GM12878 (cell line): Measurements from ENCODE around the gene HSP90AB1. TPM values are rescaled to one million over a fixed set of nuclear protein-coding genes. Genes with fewer than 3 reads are reported as not detected.
A peak's percentile ranks its signal among the peaks of the same experiment; 100 is the strongest.

Experiments
- ATAC-seq: fragments of 200-7000 bp; cut with Tn5 transposase; 3 replicates; pipeline ENCODE4 v1.9.1; 2020; ENCODE audit warnings: mild to moderate bottlenecking, moderate library complexity
- BruUV-seq: library from RNA; stranded (reverse); fragments of 400-500 nt; replicated peaks from 2 replicates; lab custom pipeline; 2021; lab: Mats Ljungman, UMichigan
- CTCF ChIA-PET: fragments of 300-600 bp; sonication (Branson Sonifier 250); formaldehyde crosslinking; extraction: SDS; loops from one replicate; lab custom pipeline; 2021; ENCODE audit warnings: inconsistent platforms; lab: Yijun Ruan, JAX
- POLR2A ChIA-PET: fragments of 350-600 bp; formaldehyde crosslinking; extraction: SDS; loops from one replicate; lab custom pipeline; 2021; ENCODE audit warnings: inconsistent platforms; lab: Charles Lee
- RAD21 ChIA-PET: fragments of 300-600 bp; sonication (Branson Sonifier 250); formaldehyde crosslinking; loops from one replicate; lab custom pipeline; 2023; ENCODE audit warnings: antibody characterized with exemption; ENCODE audit not compliant: unreplicated experiment; lab: Charles Lee
- SMC1A ChIA-PET: fragments of 300-600 bp; sonication (Branson Sonifier 250); formaldehyde crosslinking; loops from one replicate; lab custom pipeline; 2023; ENCODE audit not compliant: unreplicated experiment, uncharacterized antibody; lab: Charles Lee
- DNase-seq: peaks from one replicate; pipeline ENCODE4 v3.0.0-alpha.2; 2011; ENCODE audit warnings: low read depth, low spot score
- FAIRE-seq: peaks from 3 replicates; lab custom pipeline; 2011; peaks lifted over from hg19 to GRCh38; lab: Jason Lieb, UNC
- H2AFZ ChIP-seq: 2 replicates; pipeline ENCODE4 v1.6.0; 2011; ENCODE audit warnings: low read depth, low read length, control low read depth; ENCODE audit not compliant: control insufficient read depth
- H3K27ac ChIP-seq: 2 replicates; pipeline ENCODE4 v1.5.1; 2011; ENCODE audit warnings: control low read depth; ENCODE audit not compliant: control insufficient read depth, insufficient read depth
- H3K27me3 ChIP-seq, 2 experiments: replicated peaks in 1 of 2; 2 replicates each; pipeline versions ENCODE4 v1.6.0 to v1.6.1; 2011; ENCODE audit warnings: low read length in 1 of 2; ENCODE audit not compliant: control insufficient read depth in 2 of 2, insufficient read depth in 2 of 2
- H3K36me3 ChIP-seq, 2 experiments: 2 replicates each; pipeline ENCODE4 v1.5.1; 2011; ENCODE audit warnings: low read length in 1 of 2; ENCODE audit not compliant: control insufficient read depth in 2 of 2, insufficient read depth in 2 of 2
- H3K4me1 ChIP-seq: 2 replicates; pipeline ENCODE4 v1.6.1; 2011; ENCODE audit warnings: mild to moderate bottlenecking, low read length, moderate library complexity, mixed read lengths; ENCODE audit not compliant: control insufficient read depth, insufficient read depth
- H3K4me2 ChIP-seq: 2 replicates; pipeline ENCODE4 v1.6.0; 2011; ENCODE audit warnings: control low read depth; ENCODE audit not compliant: control insufficient read depth, insufficient read depth
- H3K4me3 ChIP-seq: fragments of 200-600 bp; sonication (generic); 2 replicates; pipeline ENCODE4 v1.5.1; 2016
- H3K79me2 ChIP-seq: 2 replicates; pipeline ENCODE4 v1.6.0; 2011; ENCODE audit warnings: low read length; ENCODE audit not compliant: control insufficient read depth, insufficient read depth
- H3K9ac ChIP-seq: 2 replicates; pipeline ENCODE4 v1.8.0; 2011; ENCODE audit warnings: low read length, control low read depth, mixed read lengths; ENCODE audit not compliant: control insufficient read depth, insufficient read depth
- H3K9me3 ChIP-seq: replicated peaks from 3 replicates; pipeline ENCODE4 v1.5.1; 2011; ENCODE audit warnings: mild to moderate bottlenecking, low read length; ENCODE audit not compliant: control insufficient read depth, insufficient read depth
- H4K20me1 ChIP-seq: 2 replicates; pipeline ENCODE4 v1.6.0; 2011; ENCODE audit not compliant: control insufficient read depth, insufficient read depth
- E2F4 ChIP-seq: IDR thresholded peaks from 2 replicates; pipeline ENCODE4 v1.6.1; 2012; ENCODE audit warnings: low read depth, low read length, improper control_type of control experiment
- ETV6 ChIP-seq, 2 experiments: fragments of 450-650 bp in 1 of 2; IDR thresholded peaks in 1 of 2; conservative IDR thresholded peaks in 1 of 2; 2 replicates each; pipeline ENCODE4 v1.6.1; 2014; ENCODE audit warnings: antibody characterized with exemption in 1 of 2, borderline replicate concordance in 1 of 2, low read depth in 1 of 2, mild to moderate bottlenecking in 1 of 2, moderate library complexity in 1 of 2
- FOXM1 ChIP-seq: IDR thresholded peaks from 2 replicates; pipeline ENCODE4 v1.6.1; 2012; ENCODE audit warnings: low read depth, mild to moderate bottlenecking, inconsistent platforms, low read length, moderate library complexity
- LARP7 ChIP-seq: fragments of 450-650 bp; IDR thresholded peaks from 2 replicates; pipeline ENCODE4 v1.6.1; 2017; ENCODE audit warnings: mild to moderate bottlenecking
- RCOR1 ChIP-seq: conservative IDR thresholded peaks from 2 replicates; pipeline ENCODE4 v1.6.1; 2012; ENCODE audit warnings: low read depth, low read length, improper control_type of control experiment
- WGBS: methylation state at CpG from one replicate; pipeline ENCODE4 v1.1.6; 2016; ENCODE audit warnings: low lambda C conversion rate; ENCODE audit not compliant: insufficient replicate concordance, insufficient coverage; ENCODE audit errors: missing lambda C conversion rate; 5-methylcytosine and 5-hydroxymethylcytosine counted together
- in situ Hi-C: fragments of 300-500 bp; cut with MboI; formaldehyde crosslinking; loops from 9 replicates; pipeline ENCODE4 v1.14.3; 2018; ENCODE audit warnings: mixed read lengths
- intact Hi-C: fragments of 100-400 bp; cut with micrococcal nuclease; formaldehyde crosslinking; loops from one replicate; pipeline ENCODE4 v1.14.2; 2022; ENCODE audit not compliant: unreplicated experiment
- polyA plus RNA-seq, 11 experiments: library from polyadenylated mRNA; depleted of rRNA in 4 of 11; unstranded in 6 of 11; stranded (reverse) in 5 of 11; fragments of >200 nt; fragmentation: Nextera tagmentation in 4 of 11; fragmentation: Illumina TruSeq in 1 of 11; extraction: Ambion mirVana in 4 of 11; extraction: Trizol in 1 of 11; gene quantifications; 1 replicate in 1 of 11; 2 replicates in 10 of 11; pipeline versions ENCODE4 v1.2.1 to v1.2.3, GENCODE V29; 2011 to 2016; ENCODE audit warnings: inconsistent platforms in 2 of 11, missing spikeins in 2 of 11, low read depth in 1 of 11
- total RNA-seq, 4 experiments: library from RNA; depleted of rRNA in 3 of 4; stranded (reverse); fragments of >200 nt in 3 of 4; fragmentation: Illumina TruSeq in 1 of 4; extraction: Trizol in 1 of 4; gene quantifications; 2 replicates each; pipeline versions ENCODE4 v1.2.1 to v1.2.3, GENCODE V29; 2013 to 2021
- TF ChIP-seq, protein P1 (sequence below): fragments of 450-650 bp; formaldehyde crosslinking; IDR thresholded peaks from 2 replicates; pipeline ENCODE4 v1.4.0; 2022; ENCODE audit warnings: mild to moderate bottlenecking, moderate library complexity
- TF ChIP-seq, protein P2 (sequence below): fragments of 450-650 bp; IDR thresholded peaks from 2 replicates; pipeline ENCODE4 v1.6.1; 2017; ENCODE audit warnings: mild to moderate bottlenecking, low read depth, inconsistent platforms; ENCODE audit not compliant: poor library complexity, severe bottlenecking

Gene HSP90AB1
- total and polyA plus RNA-seq, 10 of the 15 experiments (the other 5 are each of a cell fraction or from before 2014, with no cell fraction given): 988 to 1,682 (median 1,146) TPM

DNA sequence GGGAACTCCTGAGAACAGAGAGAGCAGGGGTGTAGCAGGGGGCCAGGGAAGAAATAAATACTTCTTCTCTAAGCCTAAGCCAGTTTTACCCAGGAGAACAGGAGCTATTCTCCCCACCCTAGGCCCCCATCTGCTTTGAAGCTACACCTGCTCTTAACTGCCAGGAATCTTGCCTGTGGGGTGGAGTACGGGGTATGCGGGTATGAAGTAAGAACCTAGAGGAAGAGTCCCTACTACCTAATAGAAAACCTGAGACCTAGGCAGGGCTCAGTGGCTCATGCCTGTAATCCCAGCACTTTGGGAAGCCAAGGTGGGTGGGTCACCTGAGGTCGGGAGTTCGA, 22.0 kb upstream of the HSP90AB1 start:
- ChIA-PET CTCF (interaction anchor here (0.8 to 6.0 kb wide), 16 partner anchors 11 to 128 kb away, joined by 3 to 95 read pairs (median 6); partner anchors contain the start of gene HSP90AB1), RAD21 (interaction anchor here (0.6 to 4.5 kb wide), 10 partner anchors 8 to 128 kb away, joined by 3 to 23 read pairs (median 3); no protein-coding TSS in a partner anchor), POLR2A (interaction anchor here (0.8 to 7.0 kb wide), 7 partner anchors 11 to 39 kb away, joined by 3 to 63 read pairs (median 4); partner anchors contain the start of gene HSP90AB1), SMC1A (interaction anchor here (0.6 to 2.2 kb wide), 14 partner anchors 10 to 113 kb away, joined by 3 to 18 read pairs (median 6); no protein-coding TSS in a partner anchor)
- ATAC-seq (no peak), FAIRE-seq (no peak), DNase-seq (no peak)
- Histone ChIP-seq H4K20me1 (no peaks in the 10 kb centered on the region), H3K4me3 (peak overlapping the region; percentile 83; the same call in 1 of the 2 replicates), H3K4me2 (peak overlapping the region; percentile 95), H3K9me3 (no peaks in the 10 kb centered on the region), H3K27ac (no peak overlapping the region), H3K36me3 (peaks cover 0 to 6% of the 10 kb centered on the region in 2 experiments; a peak in 2 of 4 replicates), H3K27me3 (no peaks in the 10 kb centered on the region), H3K4me1 (peaks cover 22% of the 10 kb centered on the region), H2AFZ (no peak overlapping the region), H3K79me2 (peaks cover 31% of the 10 kb centered on the region), H3K9ac (peak overlapping the region; percentile 71; the same call in 1 of the 2 replicates)
- no peak for TF ChIP-seq RCOR1
- no peak for TF ChIP-seq E2F4
- TF ChIP-seq, protein P1, sequence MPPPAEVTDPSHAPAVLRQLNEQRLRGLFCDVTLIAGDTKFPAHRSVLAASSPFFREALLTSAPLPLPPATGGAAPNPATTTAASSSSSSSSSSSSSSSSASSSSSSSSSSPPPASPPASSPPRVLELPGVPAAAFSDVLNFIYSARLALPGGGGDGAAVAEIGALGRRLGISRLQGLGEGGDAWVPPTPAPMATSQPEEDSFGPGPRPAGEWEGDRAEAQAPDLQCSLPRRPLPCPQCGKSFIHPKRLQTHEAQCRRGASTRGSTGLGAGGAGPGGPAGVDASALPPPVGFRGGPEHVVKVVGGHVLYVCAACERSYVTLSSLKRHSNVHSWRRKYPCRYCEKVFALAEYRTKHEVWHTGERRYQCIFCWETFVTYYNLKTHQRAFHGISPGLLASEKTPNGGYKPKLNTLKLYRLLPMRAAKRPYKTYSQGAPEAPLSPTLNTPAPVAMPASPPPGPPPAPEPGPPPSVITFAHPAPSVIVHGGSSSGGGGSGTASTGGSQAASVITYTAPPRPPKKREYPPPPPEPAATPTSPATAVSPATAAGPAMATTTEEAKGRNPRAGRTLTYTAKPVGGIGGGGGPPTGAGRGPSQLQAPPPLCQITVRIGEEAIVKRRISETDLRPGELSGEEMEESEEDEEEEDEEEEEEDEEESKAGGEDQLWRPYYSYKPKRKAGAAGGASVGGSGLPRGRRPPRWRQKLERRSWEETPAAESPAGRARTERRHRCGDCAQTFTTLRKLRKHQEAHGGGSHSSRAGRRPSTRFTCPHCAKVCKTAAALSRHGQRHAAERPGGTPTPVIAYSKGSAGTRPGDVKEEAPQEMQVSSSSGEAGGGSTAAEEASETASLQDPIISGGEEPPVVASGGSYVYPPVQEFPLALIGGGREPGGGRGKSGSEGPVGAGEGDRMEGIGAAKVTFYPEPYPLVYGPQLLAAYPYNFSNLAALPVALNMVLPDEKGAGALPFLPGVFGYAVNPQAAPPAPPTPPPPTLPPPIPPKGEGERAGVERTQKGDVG (CRISPR knock-in tag): no peak
- TF ChIP-seq ETV6 (conservative IDR thresholded peaks at IDR 0.05 in 1 of 2, IDR thresholded peaks at IDR 0.05 in 1 of 2; ENCODE audit: borderline replicate concordance in 1 of 2, low read depth in 1 of 2): no peak
- TF ChIP-seq, protein P2, sequence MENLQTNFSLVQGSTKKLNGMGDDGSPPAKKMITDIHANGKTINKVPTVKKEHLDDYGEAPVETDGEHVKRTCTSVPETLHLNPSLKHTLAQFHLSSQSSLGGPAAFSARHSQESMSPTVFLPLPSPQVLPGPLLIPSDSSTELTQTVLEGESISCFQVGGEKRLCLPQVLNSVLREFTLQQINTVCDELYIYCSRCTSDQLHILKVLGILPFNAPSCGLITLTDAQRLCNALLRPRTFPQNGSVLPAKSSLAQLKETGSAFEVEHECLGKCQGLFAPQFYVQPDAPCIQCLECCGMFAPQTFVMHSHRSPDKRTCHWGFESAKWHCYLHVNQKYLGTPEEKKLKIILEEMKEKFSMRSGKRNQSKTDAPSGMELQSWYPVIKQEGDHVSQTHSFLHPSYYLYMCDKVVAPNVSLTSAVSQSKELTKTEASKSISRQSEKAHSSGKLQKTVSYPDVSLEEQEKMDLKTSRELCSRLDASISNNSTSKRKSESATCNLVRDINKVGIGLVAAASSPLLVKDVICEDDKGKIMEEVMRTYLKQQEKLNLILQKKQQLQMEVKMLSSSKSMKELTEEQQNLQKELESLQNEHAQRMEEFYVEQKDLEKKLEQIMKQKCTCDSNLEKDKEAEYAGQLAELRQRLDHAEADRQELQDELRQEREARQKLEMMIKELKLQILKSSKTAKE: no peak
- no peak for TF ChIP-seq FOXM1
- no peak for TF ChIP-seq LARP7
- no TSS peak for BruUV-seq
- intact Hi-C loops: no loop called here
- in situ Hi-C loops: no loop called here
- 94% methylated on average over 4 of the region's 4 CpGs for WGBS
